SU-DHL-6 (cell line): ENCODE data around the gene ZWILCH.
"Not testable (repeated sequence)": the region's sequence is repeated elsewhere in the genome, so short reads cannot be mapped to it uniquely, and the experiment has no call there.

ENCODE experiments used
- H2AFZ ChIP-seq: fragments of 200-600 bp; sonication (generic); 2 replicates; pipeline ENCODE4 v1.6.1; 2014; ENCODE audit warnings: low read depth, mild to moderate bottlenecking, moderate library complexity, mixed read lengths, antibody characterized with exemption, low read length; ENCODE audit not compliant: severe bottlenecking
- H3F3A ChIP-seq: fragments of 200-600 bp; shearing (Covaris generic); 2 replicates; pipeline ENCODE4 v1.6.0; 2016; ENCODE audit warnings: antibody characterized with exemption, mild to moderate bottlenecking; ENCODE audit not compliant: insufficient read depth
- H3K27ac ChIP-seq: fragments of 200-600 bp; sonication (generic); 2 replicates; pipeline ENCODE4 v1.5.1; 2016; ENCODE audit warnings: low read depth, mild to moderate bottlenecking, low read length, moderate library complexity, mixed read lengths
- H3K27me3 ChIP-seq: fragments of 200-600 bp; sonication (generic), shearing (Covaris generic); 2 replicates; pipeline ENCODE4 v1.6.0; 2014; ENCODE audit warnings: mild to moderate bottlenecking, low read length
- H3K36me3 ChIP-seq: fragments of 200-600 bp; sonication (generic); 2 replicates; pipeline ENCODE4 v1.6.1; 2014; ENCODE audit warnings: mild to moderate bottlenecking, low read length, mixed read lengths
- H3K4me2 ChIP-seq: fragments of 300-600, 200-600 bp; shearing (Covaris generic), sonication (generic); 2 replicates; pipeline ENCODE4 v1.6.0; 2014; ENCODE audit warnings: low read length, low read depth, mild to moderate bottlenecking; ENCODE audit not compliant: poor library complexity, severe bottlenecking
- H3K4me3 ChIP-seq: fragments of 200-600 bp; sonication (generic); 2 replicates; pipeline ENCODE4 v1.5.1; 2014; ENCODE audit warnings: antibody characterized with exemption, low read length, mild to moderate bottlenecking, mixed read lengths; ENCODE audit not compliant: insufficient read depth, poor library complexity, severe bottlenecking
- H3K79me2 ChIP-seq: fragments of 200-600 bp; sonication (generic); 2 replicates; pipeline ENCODE4 v1.6.1; 2014; ENCODE audit warnings: mild to moderate bottlenecking, low read length, moderate library complexity; ENCODE audit not compliant: insufficient read depth
- H3K9ac ChIP-seq: fragments of 200-600 bp; sonication (generic); 2 replicates; pipeline ENCODE4 v1.7.0; 2014; ENCODE audit warnings: mild to moderate bottlenecking, low read length
- H3K9me2 ChIP-seq: fragments of 200-600 bp; sonication (generic); replicated peaks from 2 replicates; pipeline ENCODE4 v1.6.1; 2014; ENCODE audit warnings: low read length; ENCODE audit not compliant: insufficient read depth
- H3K9me3 ChIP-seq: fragments of 200-600 bp; sonication (generic); 2 replicates; pipeline ENCODE4 v1.6.1; 2014; ENCODE audit warnings: low read length, mixed read lengths; ENCODE audit not compliant: insufficient read depth
- H4K20me1 ChIP-seq: fragments of 200-600 bp; sonication (generic); 2 replicates; pipeline ENCODE4 v1.6.1; 2014; ENCODE audit warnings: low read depth, mild to moderate bottlenecking, antibody characterized with exemption, low read length, moderate library complexity, mixed read lengths
- EZH2phosphoT487 ChIP-seq: fragments of 200-600 bp; sonication (generic), shearing (Covaris generic); conservative IDR thresholded peaks from 2 replicates; pipeline ENCODE4 v1.6.1; 2018; ENCODE audit warnings: mild to moderate bottlenecking, antibody characterized with exemption, low read length, moderate library complexity, mixed read lengths
- TF ChIP-seq, protein P1 (sequence below): fragments of 200-600 bp; sonication (generic); IDR thresholded peaks from one replicate; pipeline ENCODE4 v1.5.1; 2017; ENCODE audit warnings: antibody characterized with exemption, mild to moderate bottlenecking, low read length, moderate library complexity; ENCODE audit not compliant: insufficient read depth, poor library complexity, severe bottlenecking

ZWILCH gene

GRCh38 chr15:66498501-66499386 lies 6.4 kb upstream of the ZWILCH start:
- Histone ChIP-seq H3K9ac (no peak overlapping the region), H3K9me2 (no peaks in the 10 kb centered on the region), H3K27ac (peak overlapping the region; percentile 59), H3K36me3 (peaks cover 43% of the 10 kb centered on the region), H3K79me2 (peaks cover 38% of the 10 kb centered on the region), H3K27me3 (no peaks in the 10 kb centered on the region), H3F3A (peaks cover 65% of the 10 kb centered on the region), H3K4me2 (no peak overlapping the region), H2AFZ (no peak overlapping the region), H3K4me3 (no peak overlapping the region), H3K9me3 (no peaks in the 10 kb centered on the region), H4K20me1 (peaks cover 23% of the 10 kb centered on the region)
- no peak for TF ChIP-seq EZH2phosphoT487
- TF ChIP-seq, protein P1, sequence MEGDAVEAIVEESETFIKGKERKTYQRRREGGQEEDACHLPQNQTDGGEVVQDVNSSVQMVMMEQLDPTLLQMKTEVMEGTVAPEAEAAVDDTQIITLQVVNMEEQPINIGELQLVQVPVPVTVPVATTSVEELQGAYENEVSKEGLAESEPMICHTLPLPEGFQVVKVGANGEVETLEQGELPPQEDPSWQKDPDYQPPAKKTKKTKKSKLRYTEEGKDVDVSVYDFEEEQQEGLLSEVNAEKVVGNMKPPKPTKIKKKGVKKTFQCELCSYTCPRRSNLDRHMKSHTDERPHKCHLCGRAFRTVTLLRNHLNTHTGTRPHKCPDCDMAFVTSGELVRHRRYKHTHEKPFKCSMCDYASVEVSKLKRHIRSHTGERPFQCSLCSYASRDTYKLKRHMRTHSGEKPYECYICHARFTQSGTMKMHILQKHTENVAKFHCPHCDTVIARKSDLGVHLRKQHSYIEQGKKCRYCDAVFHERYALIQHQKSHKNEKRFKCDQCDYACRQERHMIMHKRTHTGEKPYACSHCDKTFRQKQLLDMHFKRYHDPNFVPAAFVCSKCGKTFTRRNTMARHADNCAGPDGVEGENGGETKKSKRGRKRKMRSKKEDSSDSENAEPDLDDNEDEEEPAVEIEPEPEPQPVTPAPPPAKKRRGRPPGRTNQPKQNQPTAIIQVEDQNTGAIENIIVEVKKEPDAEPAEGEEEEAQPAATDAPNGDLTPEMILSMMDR, result peak; percentile 12

DNA sequence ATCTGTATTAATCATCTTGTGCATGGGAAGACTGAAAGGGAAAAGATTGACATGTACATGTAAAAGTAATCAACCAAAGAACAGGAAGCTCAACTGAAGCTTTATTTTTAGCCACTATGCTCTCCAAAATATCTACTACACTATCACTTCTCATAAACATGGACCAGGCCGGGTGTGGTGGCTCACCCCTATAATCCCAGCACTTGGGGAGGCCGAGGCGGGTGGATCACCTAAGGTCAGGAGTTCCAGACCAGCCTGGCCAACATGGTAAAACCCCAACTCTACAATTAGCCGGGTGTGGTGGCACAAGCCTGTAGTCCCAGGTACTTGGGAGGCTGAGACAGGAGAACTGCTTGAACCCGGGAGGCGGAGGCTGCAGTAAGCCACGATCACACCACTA lies 4.8 kb upstream of the ZWILCH start:
- H3K4me3 ChIP-seq, H3K9me2 ChIP-seq, H3K27me3 ChIP-seq, H2AFZ ChIP-seq, H3K9ac ChIP-seq, H3K27ac ChIP-seq, H3K9me3 ChIP-seq, H3K4me2 ChIP-seq: not testable (repeated sequence)
- H3K36me3 ChIP-seq, result peaks cover 48% of the 10 kb centered on the region
- H3K79me2 ChIP-seq, result peaks cover 50% of the 10 kb centered on the region
- H3F3A ChIP-seq, result peaks cover 70% of the 10 kb centered on the region
- peaks cover 23% of the 10 kb centered on the region for H4K20me1 ChIP-seq

DNA sequence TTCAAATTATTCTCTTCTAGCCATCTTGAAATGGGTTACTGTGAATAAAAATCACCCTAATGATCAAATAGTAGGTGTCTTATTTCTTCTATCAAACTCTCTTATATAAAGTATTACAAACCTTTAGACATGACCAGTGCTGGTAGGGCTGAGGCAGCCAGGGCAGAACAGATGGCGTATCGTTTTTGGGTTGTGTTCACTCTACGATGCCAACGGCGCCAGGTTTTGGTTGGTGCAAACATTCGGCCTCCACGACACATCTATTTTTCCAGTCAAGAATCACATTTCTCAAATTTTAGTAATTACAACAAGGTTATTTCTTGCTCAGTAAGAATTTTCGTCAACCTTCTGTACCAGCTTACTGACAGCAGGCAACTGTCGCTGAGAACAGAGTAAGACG lies 2.6 kb upstream of the ZWILCH start:
- H2AFZ ChIP-seq, result no peak overlapping the region
- peak overlapping the region; percentile 88 for H3K27ac ChIP-seq
- no peaks in the 10 kb centered on the region for H3K9me2 ChIP-seq
- no peaks in the 10 kb centered on the region for H3K27me3 ChIP-seq
- no peak for TF ChIP-seq EZH2phosphoT487
- peaks cover 48% of the 10 kb centered on the region for H3K36me3 ChIP-seq
- H3K9ac ChIP-seq, result peak overlapping the region; percentile 94
- peaks cover 70% of the 10 kb centered on the region for H3F3A ChIP-seq
- no peaks in the 10 kb centered on the region for H3K9me3 ChIP-seq
- H3K4me3 ChIP-seq, result peak overlapping the region; percentile 96
- peaks cover 57% of the 10 kb centered on the region for H3K79me2 ChIP-seq
- H3K4me2 ChIP-seq, result peak overlapping the region; percentile 98
- H4K20me1 ChIP-seq, result peaks cover 23% of the 10 kb centered on the region

DNA sequence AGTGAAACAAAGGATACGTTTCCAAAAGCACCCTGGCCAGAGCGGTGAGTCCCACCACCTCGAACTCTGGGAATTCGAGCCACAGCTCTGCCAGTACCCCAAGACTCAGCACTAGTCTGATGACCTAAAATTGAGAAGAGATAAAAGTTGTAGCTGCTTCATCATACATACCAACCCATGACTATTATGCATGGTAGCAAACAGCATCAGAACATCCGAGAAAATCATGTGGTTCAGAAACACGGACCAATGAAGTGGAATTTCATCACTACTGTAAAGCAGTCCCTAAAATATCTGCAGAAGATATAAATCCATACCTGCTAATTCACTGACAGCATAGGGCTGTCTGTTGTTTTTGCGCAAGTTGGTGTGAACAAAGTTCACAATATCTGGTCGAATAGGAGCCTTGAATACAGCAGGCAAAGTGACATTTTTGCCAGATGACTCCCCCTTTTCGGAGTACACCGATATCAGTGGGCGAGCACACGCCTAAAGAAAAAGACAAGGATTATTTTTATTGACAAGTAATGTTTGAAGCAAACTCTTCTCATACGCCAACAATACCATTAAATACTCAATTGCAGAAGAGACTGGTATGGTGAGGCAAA lies 2.0 kb upstream of the ZWILCH start:
- not testable (repeated sequence) for H2AFZ ChIP-seq, H3K27me3 ChIP-seq, H3K9me3 ChIP-seq, H3K9me2 ChIP-seq
- Histone ChIP-seq H4K20me1 (peaks cover 23% of the 10 kb centered on the region), H3K9ac (peak overlapping the region; percentile 94), H3K36me3 (peaks cover 48% of the 10 kb centered on the region), H3K79me2 (peaks cover 64% of the 10 kb centered on the region), H3K4me3 (peak overlapping the region; percentile 96), H3K4me2 (peak overlapping the region; percentile 98), H3K27ac (peak overlapping the region; percentile 88), H3F3A (peaks cover 67% of the 10 kb centered on the region)
